ENCODE measurements around the gene AARSD1.
A peak's percentile ranks its signal among the peaks of the same experiment; 100 is the strongest.
"Not testable (repeated sequence)": the region's sequence is repeated elsewhere in the genome, so short reads cannot be mapped to it uniquely, and the experiment has no call there.

AARSD1 gene

GRCh38 chr17:42980274-42980765 is 16.1 kb upstream of the AARSD1 start, which contains the start of gene RUNDC1:
TSS of gene RUNDC1 (plus strand) at chr17:42980565. CDS start at chr17:42980577, 12 bp downstream.
- DNase-seq, result peak; percentile 84

GRCh38 chr17:42979511-42980273 is 15.4 kb upstream of the AARSD1 start, which contains the start of gene PTGES3L:
TSS of gene PTGES3L (minus strand) at chr17:42980080. CDS start at chr17:42980053, 27 bp downstream.
- no peak for DNase-seq

DNA sequence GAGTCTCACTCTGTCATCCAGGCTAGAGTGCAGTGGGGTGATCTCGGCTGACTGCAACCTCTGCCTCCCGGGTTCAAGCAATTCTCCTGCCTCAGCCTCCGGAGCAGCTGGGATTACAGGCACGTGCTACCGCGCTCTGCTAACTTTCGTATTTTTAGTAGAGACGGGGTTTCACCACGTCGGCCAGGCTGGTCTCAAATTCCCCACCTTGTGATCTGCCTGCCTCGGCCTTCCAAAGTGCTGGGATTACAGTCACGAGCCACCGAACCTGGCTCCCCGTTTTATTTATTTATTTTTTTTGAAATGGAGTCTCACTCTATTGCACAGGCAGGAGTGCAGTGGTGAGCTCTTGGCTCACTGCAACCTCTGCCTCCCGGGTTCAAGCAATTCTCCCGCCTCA is 11.4 kb upstream of the AARSD1 start:
- not testable (repeated sequence) for DNase-seq

DNA sequence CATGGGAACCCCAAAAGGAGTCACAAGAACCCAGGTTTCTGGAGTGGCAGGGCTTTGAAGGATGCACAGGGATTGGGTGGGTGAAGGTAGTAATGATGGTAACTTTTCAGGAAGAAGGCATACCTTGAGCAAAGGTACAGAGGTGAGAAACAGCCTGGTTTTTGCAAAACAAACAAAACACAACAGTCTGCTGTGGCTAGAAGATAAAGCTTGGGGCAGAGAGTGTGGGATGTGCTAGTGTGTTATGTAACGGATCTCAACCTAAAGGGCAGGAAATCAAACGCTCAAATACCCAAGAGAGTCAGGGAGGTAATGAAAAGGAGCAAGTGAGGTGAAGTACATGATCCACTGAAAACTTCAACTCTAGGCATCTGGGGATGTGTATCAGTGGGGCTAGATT is 11.0 kb upstream of the AARSD1 start:
- DNase-seq, result no peak

GRCh38 chr17:42973323-42973722 is 9.1 kb upstream of the AARSD1 start:
- DNase-seq, result not testable (repeated sequence)

GRCh38 chr17:42971589-42971988 is 7.3 kb upstream of the AARSD1 start:
- DNase-seq, result no peak

- DNase-seq, result no peak
Measured at GRCh38 chr17:42969001-42969581, 4.8 kb upstream of the AARSD1 start.

DNA sequence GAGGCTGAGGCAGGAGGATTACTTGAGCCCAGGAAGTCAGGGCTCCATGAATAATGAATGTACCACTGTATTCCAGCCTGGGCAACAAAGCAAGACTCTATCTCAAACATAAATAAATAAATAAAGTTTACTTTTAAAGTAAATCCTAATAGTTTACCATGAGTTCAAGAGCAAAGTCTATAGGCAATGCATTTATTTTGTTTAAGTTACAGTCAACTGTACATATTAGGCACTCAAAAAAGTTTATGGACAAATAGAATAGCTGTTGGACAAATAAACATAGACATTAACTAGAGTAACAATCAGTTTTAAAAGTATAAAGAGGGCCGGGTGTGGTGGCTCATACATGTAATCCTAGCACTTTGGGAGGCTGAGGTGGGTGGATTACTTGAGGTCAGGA is 3.7 kb upstream of the AARSD1 start:
- no peak for DNase-seq

- DNase-seq, result no peak
Measured at GRCh38 chr17:42953669-42954068, 10.6 kb downstream of the AARSD1 start.

GRCh38 chr17:42950044-42950783 is 14.0 kb downstream of the AARSD1 start:
- no peak for DNase-seq

DNA sequence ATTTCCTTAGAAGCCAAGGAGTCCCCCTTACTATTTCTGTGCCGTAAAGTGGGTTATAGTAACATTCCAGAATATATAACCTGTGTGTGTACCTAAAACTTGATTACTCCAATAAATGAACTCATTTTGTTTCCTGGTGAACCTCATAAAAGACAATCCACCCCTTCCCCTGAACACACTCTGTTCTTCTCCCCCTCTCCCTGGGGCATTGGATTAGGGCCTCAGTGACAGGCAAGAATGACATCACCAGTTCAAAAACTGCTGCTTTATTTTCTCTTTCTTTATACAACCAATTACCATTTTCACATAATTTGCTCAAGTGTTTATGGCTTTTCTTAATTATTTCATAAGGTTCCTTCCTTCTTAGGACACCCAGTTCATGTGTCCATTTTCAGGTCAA is 17.4 kb downstream of the AARSD1 start:
- no peak for DNase-seq

- DNase-seq, result no peak
Measured at GRCh38 chr17:42944211-42944610, 20.0 kb downstream of the AARSD1 start.

DNA sequence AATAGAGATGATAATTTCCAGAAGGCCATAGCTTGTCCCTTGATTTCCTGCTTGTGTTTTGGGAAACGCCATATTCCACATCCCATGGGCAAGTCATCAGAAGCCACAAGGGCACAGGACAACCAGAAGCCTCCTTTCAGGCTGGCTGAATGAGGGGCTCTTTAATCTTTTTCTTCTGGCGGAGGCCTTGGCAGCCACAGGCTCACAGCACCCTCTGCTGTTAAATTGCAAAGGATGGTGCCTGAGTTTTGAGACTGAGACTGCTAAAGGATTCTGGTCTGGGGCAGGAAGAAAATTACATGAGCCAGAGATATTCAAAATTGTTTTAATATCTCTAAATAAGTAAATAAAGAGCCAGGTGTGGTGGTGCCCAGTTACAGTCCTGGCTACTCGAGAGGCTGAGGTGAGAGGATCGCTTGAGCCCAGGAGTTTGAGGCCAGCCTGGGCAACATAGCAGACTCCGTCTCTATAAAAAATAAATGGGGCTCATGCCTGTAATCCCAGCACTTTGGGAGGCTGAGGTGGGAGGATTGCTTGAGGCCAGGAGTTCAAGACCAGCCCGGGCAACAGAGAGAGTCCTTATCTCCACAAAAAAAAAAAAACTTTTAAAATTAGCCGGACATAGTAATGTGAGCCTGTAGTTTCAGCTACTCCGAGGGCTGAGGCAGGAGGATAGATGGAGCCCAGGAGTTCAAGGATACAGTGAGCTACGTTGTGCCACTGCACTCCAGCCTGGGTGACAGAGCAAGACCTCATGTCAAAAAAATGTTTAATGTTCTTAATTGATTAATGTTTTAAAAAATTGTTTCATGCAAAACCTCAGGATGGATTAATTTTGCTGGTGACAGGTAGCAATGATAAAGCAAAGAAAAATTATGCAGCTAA is 26.3 kb downstream of the AARSD1 start:
- no peak for DNase-seq

- DNase-seq, result no peak
Measured at GRCh38 chr17:42929497-42929844, 34.8 kb downstream of the AARSD1 start.

DNA sequence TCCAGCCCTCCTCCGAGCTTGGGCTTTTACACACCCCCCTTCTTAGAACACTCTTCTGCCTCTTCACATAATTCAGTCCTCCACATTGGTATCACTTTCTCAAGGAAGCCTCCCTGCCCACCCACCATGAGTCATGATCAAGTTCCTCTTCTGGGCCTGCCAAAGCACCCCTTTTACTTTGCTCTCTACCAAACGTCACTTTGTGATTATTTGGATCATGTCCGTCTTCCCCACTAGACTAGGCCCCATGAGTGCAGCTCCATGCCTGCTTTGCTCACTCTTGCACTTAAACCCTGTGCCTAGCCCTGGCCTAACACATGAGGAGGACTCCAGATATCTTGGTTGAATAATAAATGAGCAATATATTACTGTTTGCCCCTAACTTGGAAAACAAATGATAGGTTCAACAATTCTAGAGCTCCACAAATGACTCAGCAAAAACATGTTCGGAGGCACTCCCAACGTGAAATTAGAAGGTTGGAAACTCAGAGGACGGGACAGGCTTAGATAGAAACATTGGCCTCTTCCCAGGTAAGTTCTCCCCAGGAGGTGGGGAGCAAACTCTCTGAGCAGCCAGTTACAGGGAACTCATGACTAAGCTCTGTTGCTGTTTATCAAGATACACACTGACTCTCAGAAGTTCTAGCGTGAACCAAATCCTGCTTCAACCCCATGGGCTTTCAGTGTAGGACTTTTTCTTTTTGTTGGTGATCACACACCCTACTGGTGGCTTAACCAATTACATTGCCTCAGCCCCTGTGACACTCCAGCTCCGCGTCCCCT is 35.3 kb downstream of the AARSD1 start:
- no peak for DNase-seq

DNA sequence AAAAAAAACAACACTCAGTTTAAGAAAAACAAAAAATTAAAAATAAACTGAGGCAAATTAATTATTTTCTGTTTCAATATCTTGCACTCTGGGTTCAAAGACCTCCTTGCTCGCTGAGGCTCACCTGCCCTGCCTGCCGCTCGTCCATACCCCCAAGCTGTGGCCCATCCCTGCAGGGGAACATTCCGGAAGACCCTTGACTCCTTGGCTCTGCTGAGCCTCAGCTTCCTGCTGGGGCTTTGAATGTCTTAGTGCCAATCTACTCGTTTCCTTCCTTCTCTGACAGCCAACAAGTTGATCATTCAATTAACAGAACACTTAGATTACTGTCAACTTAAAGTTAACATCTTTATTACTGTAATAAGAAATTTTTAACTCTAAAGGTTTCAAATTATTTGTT is 39.4 kb downstream of the AARSD1 start:
- no peak for DNase-seq

DNA sequence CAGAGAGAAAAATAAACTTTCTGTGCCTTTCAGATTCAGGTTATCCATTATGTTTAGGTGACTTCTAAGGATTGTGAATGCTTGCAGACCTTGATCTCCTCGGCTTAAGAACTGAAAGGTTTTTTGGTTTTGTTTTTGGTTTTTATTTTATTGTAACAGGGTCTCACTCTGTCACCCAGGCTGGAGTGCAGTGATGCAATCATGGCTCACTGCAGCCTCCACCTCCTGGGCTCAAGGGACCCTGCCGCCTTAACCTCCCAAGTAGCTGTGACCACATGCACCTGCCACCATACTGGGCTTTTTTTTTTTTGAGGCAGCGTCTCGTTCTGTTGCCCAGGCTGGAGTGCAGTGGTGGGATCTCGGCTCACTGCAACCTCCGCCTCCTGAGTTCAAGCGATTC is 40.8 kb downstream of the AARSD1 start:
- not testable (repeated sequence) for DNase-seq

- DNase-seq, result no peak
Measured at GRCh38 chr17:42922294-42922693, 42.0 kb downstream of the AARSD1 start.

- DNase-seq, result no peak
Measured at GRCh38 chr17:42920922-42921321, 43.3 kb downstream of the AARSD1 start.

DNA sequence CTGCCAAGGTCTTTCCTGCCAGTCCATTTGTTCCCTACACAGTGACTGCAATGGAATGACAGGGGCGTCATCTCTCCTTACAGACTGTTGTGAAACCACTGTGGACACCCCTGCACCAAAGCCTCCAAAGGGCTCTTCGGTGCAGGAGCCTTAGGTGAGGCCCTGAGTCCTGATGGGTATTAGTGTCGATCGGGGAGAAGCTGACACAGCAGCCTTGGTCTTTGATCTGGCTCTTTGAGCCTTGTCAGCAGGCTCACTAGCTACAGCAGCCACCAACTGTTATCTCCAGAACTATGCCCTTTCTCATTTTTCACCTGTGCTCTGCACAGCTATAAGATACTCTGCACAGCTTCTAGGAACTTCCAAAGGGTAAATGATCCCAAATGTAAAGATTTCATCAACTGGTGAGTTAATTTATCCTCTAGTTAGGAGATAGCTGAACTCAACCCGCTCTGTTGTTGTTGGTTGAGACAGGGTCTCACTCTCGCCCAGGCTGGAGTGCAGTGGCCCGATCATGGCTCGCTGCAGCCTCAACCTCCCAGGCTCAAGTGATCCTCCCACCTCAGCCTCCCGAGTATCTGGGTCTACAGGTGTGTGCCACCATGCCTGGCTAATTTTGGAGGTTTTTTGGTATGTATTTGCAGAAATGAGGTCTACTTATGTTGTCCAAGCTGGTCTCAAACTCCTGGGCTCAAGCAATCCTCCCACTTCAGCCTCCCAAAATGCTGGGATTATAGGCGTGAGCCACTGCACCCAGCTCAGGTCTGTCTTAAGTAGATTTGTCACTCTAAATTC is 44.0 kb downstream of the AARSD1 start:
- DNase-seq, result no peak

GRCh38 chr17:42919522-42920077 is 44.7 kb downstream of the AARSD1 start:
- not testable (repeated sequence) for DNase-seq
